GM23338 (cell line): ENCODE measurements around the gene TMEM176B.

Experiments used
- CREB1 ChIP-seq: fragments of 250-450 bp; sonication (Bioruptor Pico); IDR thresholded peaks from 2 replicates; pipeline ENCODE4 v1.5.0; 2020; ENCODE audit warnings: low read depth, mild to moderate bottlenecking, moderate library complexity
- CTCF ChIP-seq, 2 experiments: fragments of 200-600 bp in 1 of 2; sonication (generic) in 1 of 2; conservative IDR thresholded peaks; 2 replicates each; pipeline versions ENCODE4 v1.5.1 to v1.6.1; 2016 to 2017; ENCODE audit warnings: antibody characterized with exemption in 2 of 2, low read depth in 2 of 2, mild to moderate bottlenecking in 2 of 2, moderate library complexity in 1 of 2
- EZH2 ChIP-seq: fragments of 200-600 bp; sonication (generic); IDR thresholded peaks from one replicate; pipeline ENCODE4 v1.8.0; 2017; ENCODE audit warnings: antibody characterized with exemption, mild to moderate bottlenecking, low read depth; ENCODE audit not compliant: unreplicated experiment
- EZH2phosphoT487 ChIP-seq: fragments of 200-600 bp; sonication (generic); IDR thresholded peaks from one replicate; pipeline ENCODE4 v1.8.1; 2018; ENCODE audit warnings: antibody characterized with exemption; ENCODE audit not compliant: unreplicated experiment
- JUNB ChIP-seq: IDR thresholded peaks from one replicate; pipeline ENCODE4 v1.6.1; 2016; ENCODE audit warnings: antibody characterized with exemption; ENCODE audit not compliant: unreplicated experiment
- NANOG ChIP-seq: IDR thresholded peaks from 2 replicates; pipeline ENCODE4 v1.6.1; 2016; ENCODE audit warnings: antibody characterized with exemption, borderline replicate concordance
- POLR2AphosphoS5 ChIP-seq: IDR thresholded peaks from 2 replicates; pipeline ENCODE4 v1.6.1; 2016; ENCODE audit warnings: antibody characterized with exemption, low read depth
- REST ChIP-seq: IDR thresholded peaks from one replicate; pipeline ENCODE4 v1.6.1; 2018; ENCODE audit warnings: antibody characterized with exemption; ENCODE audit not compliant: unreplicated experiment
- STAT1 ChIP-seq: IDR thresholded peaks from one replicate; pipeline ENCODE4 v1.6.1; 2016; ENCODE audit warnings: antibody characterized with exemption; ENCODE audit not compliant: unreplicated experiment
- ZNF114 ChIP-seq: fragments of 250-450 bp; sonication (Bioruptor Pico); IDR thresholded peaks from 2 replicates; pipeline ENCODE4 v1.5.0; 2020; ENCODE audit warnings: mild to moderate bottlenecking, moderate library complexity
- ZNF331 ChIP-seq: fragments of 250-450 bp; sonication (Bioruptor Pico); IDR thresholded peaks from 2 replicates; pipeline ENCODE4 v1.5.0; 2020; ENCODE audit warnings: low read depth, mild to moderate bottlenecking, moderate library complexity
- TF ChIP-seq, protein P1 (sequence below): IDR thresholded peaks from 2 replicates; pipeline ENCODE4 v1.6.1; 2016; ENCODE audit warnings: antibody characterized with exemption
- TF ChIP-seq, protein P2 (sequence below): fragments of 250-450 bp; sonication (Bioruptor Pico); IDR thresholded peaks from 2 replicates; pipeline ENCODE4 v1.5.0; 2020; ENCODE audit warnings: mild to moderate bottlenecking, moderate library complexity

DNA sequence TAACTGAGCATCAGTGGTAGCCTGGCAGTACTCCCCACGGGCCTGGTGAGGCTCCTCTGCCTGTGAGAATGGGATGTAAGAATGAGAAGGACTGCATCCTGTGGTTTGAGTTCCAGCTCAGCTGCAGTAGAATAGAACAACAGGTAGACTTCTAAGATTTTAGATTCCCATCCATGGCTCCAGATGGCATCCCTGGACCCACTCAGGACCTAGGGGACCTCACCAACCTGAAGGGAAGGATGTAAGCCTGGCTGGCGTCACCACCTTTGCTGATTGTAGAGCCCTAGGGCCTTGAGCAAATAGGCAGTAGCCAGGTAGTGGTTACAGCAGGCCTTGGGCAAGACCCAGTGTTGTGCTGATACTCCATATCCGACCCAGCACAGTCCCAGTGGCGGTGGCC is 42.6 kb upstream of the TMEM176B start:
- TF ChIP-seq CTCF (conservative IDR thresholded peaks at IDR 0.05; ENCODE audit: low read depth in 2 of 2), result no peak
- TF ChIP-seq POLR2AphosphoS5, result no peak
- no peak for TF ChIP-seq JUNB
- TF ChIP-seq EZH2, result no peak
- no peak for TF ChIP-seq REST
- no peak for TF ChIP-seq EZH2phosphoT487
- TF ChIP-seq ZNF331 (CRISPR knock-in tag), result no peak
- TF ChIP-seq CREB1, result no peak
- TF ChIP-seq STAT1, result no peak
- TF ChIP-seq ZNF114 (CRISPR knock-in tag), result no peak
- no peak for TF ChIP-seq NANOG
- TF ChIP-seq, protein P1, sequence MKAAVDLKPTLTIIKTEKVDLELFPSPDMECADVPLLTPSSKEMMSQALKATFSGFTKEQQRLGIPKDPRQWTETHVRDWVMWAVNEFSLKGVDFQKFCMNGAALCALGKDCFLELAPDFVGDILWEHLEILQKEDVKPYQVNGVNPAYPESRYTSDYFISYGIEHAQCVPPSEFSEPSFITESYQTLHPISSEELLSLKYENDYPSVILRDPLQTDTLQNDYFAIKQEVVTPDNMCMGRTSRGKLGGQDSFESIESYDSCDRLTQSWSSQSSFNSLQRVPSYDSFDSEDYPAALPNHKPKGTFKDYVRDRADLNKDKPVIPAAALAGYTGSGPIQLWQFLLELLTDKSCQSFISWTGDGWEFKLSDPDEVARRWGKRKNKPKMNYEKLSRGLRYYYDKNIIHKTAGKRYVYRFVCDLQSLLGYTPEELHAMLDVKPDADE, result no peak
- TF ChIP-seq, protein P2, sequence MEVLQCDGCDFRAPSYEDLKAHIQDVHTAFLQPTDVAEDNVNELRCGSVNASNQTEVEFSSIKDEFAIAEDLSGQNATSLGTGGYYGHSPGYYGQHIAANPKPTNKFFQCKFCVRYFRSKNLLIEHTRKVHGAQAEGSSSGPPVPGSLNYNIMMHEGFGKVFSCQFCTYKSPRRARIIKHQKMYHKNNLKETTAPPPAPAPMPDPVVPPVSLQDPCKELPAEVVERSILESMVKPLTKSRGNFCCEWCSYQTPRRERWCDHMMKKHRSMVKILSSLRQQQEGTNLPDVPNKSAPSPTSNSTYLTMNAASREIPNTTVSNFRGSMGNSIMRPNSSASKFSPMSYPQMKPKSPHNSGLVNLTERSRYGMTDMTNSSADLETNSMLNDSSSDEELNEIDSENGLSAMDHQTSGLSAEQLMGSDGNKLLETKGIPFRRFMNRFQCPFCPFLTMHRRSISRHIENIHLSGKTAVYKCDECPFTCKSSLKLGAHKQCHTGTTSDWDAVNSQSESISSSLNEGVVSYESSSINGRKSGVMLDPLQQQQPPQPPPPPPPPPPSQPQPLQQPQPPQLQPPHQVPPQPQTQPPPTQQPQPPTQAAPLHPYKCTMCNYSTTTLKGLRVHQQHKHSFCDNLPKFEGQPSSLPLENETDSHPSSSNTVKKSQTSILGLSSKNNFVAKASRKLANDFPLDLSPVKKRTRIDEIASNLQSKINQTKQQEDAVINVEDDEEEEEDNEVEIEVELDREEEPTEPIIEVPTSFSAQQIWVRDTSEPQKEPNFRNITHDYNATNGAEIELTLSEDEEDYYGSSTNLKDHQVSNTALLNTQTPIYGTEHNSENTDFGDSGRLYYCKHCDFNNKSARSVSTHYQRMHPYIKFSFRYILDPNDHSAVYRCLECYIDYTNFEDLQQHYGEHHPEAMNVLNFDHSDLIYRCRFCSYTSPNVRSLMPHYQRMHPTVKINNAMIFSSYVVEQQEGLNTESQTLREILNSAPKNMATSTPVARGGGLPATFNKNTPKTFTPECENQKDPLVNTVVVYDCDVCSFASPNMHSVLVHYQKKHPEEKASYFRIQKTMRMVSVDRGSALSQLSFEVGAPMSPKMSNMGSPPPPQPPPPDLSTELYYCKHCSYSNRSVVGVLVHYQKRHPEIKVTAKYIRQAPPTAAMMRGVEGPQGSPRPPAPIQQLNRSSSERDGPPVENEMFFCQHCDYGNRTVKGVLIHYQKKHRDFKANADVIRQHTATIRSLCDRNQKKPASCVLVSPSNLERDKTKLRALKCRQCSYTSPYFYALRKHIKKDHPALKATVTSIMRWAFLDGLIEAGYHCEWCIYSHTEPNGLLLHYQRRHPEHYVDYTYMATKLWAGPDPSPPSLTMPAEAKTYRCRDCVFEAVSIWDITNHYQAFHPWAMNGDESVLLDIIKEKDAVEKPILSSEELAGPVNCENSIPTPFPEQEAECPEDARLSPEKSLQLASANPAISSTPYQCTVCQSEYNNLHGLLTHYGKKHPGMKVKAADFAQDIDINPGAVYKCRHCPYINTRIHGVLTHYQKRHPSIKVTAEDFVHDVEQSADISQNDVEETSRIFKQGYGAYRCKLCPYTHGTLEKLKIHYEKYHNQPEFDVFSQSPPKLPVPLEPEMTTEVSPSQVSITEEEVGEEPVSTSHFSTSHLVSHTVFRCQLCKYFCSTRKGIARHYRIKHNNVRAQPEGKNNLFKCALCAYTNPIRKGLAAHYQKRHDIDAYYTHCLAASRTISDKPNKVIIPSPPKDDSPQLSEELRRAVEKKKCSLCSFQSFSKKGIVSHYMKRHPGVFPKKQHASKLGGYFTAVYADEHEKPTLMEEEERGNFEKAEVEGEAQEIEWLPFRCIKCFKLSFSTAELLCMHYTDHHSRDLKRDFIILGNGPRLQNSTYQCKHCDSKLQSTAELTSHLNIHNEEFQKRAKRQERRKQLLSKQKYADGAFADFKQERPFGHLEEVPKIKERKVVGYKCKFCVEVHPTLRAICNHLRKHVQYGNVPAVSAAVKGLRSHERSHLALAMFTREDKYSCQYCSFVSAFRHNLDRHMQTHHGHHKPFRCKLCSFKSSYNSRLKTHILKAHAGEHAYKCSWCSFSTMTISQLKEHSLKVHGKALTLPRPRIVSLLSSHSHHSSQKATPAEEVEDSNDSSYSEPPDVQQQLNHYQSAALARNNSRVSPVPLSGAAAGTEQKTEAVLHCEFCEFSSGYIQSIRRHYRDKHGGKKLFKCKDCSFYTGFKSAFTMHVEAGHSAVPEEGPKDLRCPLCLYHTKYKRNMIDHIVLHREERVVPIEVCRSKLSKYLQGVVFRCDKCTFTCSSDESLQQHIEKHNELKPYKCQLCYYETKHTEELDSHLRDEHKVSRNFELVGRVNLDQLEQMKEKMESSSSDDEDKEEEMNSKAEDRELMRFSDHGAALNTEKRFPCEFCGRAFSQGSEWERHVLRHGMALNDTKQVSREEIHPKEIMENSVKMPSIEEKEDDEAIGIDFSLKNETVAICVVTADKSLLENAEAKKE, result no peak
